CD4-positive, alpha-beta T cell (primary cell): ENCODE data around the gene CARM1. TPM values are rescaled to one million over a fixed set of nuclear protein-coding genes. Genes with fewer than 3 reads are reported as not detected.
A peak's percentile ranks its signal among the peaks of the same experiment; 100 is the strongest.
"Not testable (repeated sequence)": the region's sequence is repeated elsewhere in the genome, so short reads cannot be mapped to it uniquely, and the experiment has no call there.

Source experiments
- ATAC-seq: fragments of 200-7000 bp; cut with Tn5 transposase; one replicate; pipeline ENCODE4 v1.10.0; 2022; ENCODE audit warnings: mild to moderate bottlenecking; ENCODE audit not compliant: poor library complexity
- CTCF ChIA-PET: fragments of 350-600 bp; sonication (Branson Sonifier 250); formaldehyde crosslinking; loops from one replicate; lab custom pipeline; 2021; ENCODE audit warnings: antibody characterized with exemption, inconsistent platforms; lab: Charles Lee
- POLR2A ChIA-PET: fragments of 350-600 bp; sonication (Branson Sonifier 250); formaldehyde crosslinking; loops from one replicate; lab custom pipeline; 2021; ENCODE audit warnings: antibody characterized with exemption, inconsistent platforms; lab: Charles Lee
- DNase-seq, 14 experiments: peaks; one replicate each; pipeline ENCODE4 v3.0.0-alpha.2; 2013 to 2020; ENCODE audit warnings: mixed read lengths in 2 of 14
- H3K27ac ChIP-seq, 2 donors: one replicate each; pipeline versions ENCODE4 v1.5.1 to v1.7.0; 2013; ENCODE audit warnings: low read length in 2 of 2, low read depth in 1 of 2, mild to moderate bottlenecking in 1 of 2
- H3K27me3 ChIP-seq, 2 experiments: 1 replicate in 1 of 2; 2 replicates in 1 of 2; pipeline versions ENCODE4 v1.6.1 to v1.7.0; 2013; ENCODE audit warnings: low read length in 2 of 2, control low read depth in 1 of 2, mild to moderate bottlenecking in 1 of 2, moderate library complexity in 1 of 2; ENCODE audit not compliant: insufficient read depth in 2 of 2, control insufficient read depth in 1 of 2
- H3K36me3 ChIP-seq: one replicate; pipeline ENCODE4 v1.6.1; 2013; ENCODE audit warnings: low read length, control low read depth; ENCODE audit not compliant: insufficient read depth
- H3K4me1 ChIP-seq: one replicate; pipeline ENCODE4 v1.6.1; 2013; ENCODE audit warnings: low read length, control low read depth; ENCODE audit not compliant: insufficient read depth
- H3K4me3 ChIP-seq: one replicate; pipeline ENCODE4 v1.5.1; 2013; ENCODE audit warnings: mild to moderate bottlenecking, low read length, moderate library complexity
- H3K9me3 ChIP-seq, 2 experiments: 1 replicate in 1 of 2; 2 replicates in 1 of 2; pipeline versions ENCODE4 v1.6.1 to v1.7.0; 2013; ENCODE audit warnings: low read length in 2 of 2, mild to moderate bottlenecking in 2 of 2, control low read depth in 1 of 2, moderate library complexity in 1 of 2; ENCODE audit not compliant: control insufficient read depth in 1 of 2, insufficient read depth in 1 of 2
- H3K27ac Mint-ChIP-seq: one replicate; pipeline ENCODE4 v1.8.0; 2020; ENCODE audit warnings: mixed read lengths
- H3K27me3 Mint-ChIP-seq: one replicate; pipeline ENCODE4 v1.8.0; 2021; ENCODE audit warnings: mixed read lengths
- H3K36me3 Mint-ChIP-seq: one replicate; pipeline ENCODE4 v1.8.0; 2021; ENCODE audit warnings: low read depth, mixed read lengths
- H3K4me1 Mint-ChIP-seq: one replicate; pipeline ENCODE4 v1.8.0; 2021; ENCODE audit warnings: low read depth, mixed read lengths
- H3K4me3 Mint-ChIP-seq: one replicate; pipeline ENCODE4 v1.8.0; 2020; ENCODE audit warnings: mild to moderate bottlenecking, mixed read lengths
- H3K9me3 Mint-ChIP-seq: one replicate; pipeline ENCODE4 v1.8.0; 2020; ENCODE audit warnings: mixed read lengths
- CTCF ChIP-seq: fragments of 200-600 bp; IDR thresholded peaks from one replicate; pipeline ENCODE4 v1.8.0; 2022; ENCODE audit warnings: antibody characterized with exemption, mild to moderate bottlenecking
- intact Hi-C, 2 experiments: fragments of 100-400 bp; cut with DNase I in 1 of 2; cut with micrococcal nuclease in 1 of 2; formaldehyde crosslinking; loops; one replicate each; pipeline versions ENCODE4 v1.15.1 to v1.9.0; 2023 to 2025; cut with DNase I, micrococcal nuclease
- total RNA-seq, 174 experiments: library from RNA in 2 of 174; stranded (reverse) in 2 of 174; gene quantifications; one replicate each; pipeline ENCODE4 v1.2.3 and lab custom pipeline; 2021 to 2026

CARM1 gene
- total RNA-seq, 2 experiments from 2014 or later, result 17.5 to 18.0 TPM

- Mint-ChIP-seq H3K27me3 (no peaks in the 10 kb centered on the region), H3K4me1 (peaks cover 24% of the 10 kb centered on the region), H3K9me3 (no peaks in the 10 kb centered on the region), H3K27ac (no peak overlapping the region), H3K4me3 (peak overlapping the region; percentile 54), H3K36me3 (no peaks in the 10 kb centered on the region)
- H3K9me3 ChIP-seq, result no peaks in the 10 kb centered on the region
- ATAC-seq, result no peak
- no peaks in the 10 kb centered on the region for H3K36me3 ChIP-seq
- no peak for TF ChIP-seq CTCF
- H3K27ac ChIP-seq, result no peak overlapping the region
- peak in 1 of 14 experiments; percentile 49 for DNase-seq
- no peak overlapping the region for H3K4me3 ChIP-seq
- no peaks in the 10 kb centered on the region for H3K27me3 ChIP-seq
- ChIA-PET POLR2A (interaction anchor here (0.9 kb wide), 1 partner anchor 33 kb away, joined by 4 read pairs; the partner anchor contains the start of gene TMED1), CTCF (no interaction called here)
- peaks cover 34% of the 10 kb centered on the region for H3K4me1 ChIP-seq
- intact Hi-C loops, result no loop called here
Measured at GRCh38 chr19:10868872-10869547, 2.3 kb upstream of the CARM1 start.

- H3K4me3 ChIP-seq, H3K27me3 ChIP-seq, H3K27me3 Mint-ChIP-seq, CTCF ChIA-PET, H3K27ac ChIP-seq, H3K9me3 Mint-ChIP-seq, H3K9me3 ChIP-seq, H3K36me3 ChIP-seq, H3K36me3 Mint-ChIP-seq, H3K27ac Mint-ChIP-seq, ATAC-seq, POLR2A ChIA-PET: not testable (repeated sequence)
- H3K4me1 ChIP-seq, result peaks cover 26% of the 10 kb centered on the region
- DNase-seq, result peak in 2 of 14 experiments; percentile 20 to 50
- H3K4me1 Mint-ChIP-seq, result peaks cover 18% of the 10 kb centered on the region
- H3K4me3 Mint-ChIP-seq, result peak overlapping the region; percentile 20
- intact Hi-C loops, result loop anchor here (2.0 to 10.0 kb wide), 3 partner anchors 55 to 507 kb away; partner anchors contain the start of genes CDKN2D (in 1 of the 2), TIMM29 (in 1 of the 2) and YIPF2 (in 1 of the 2)
Measured at GRCh38 chr19:10869872-10870311, 1.5 kb upstream of the CARM1 start.

GRCh38 chr19:10870501-10870954 is 825 bp upstream of the CARM1 start:
- Histone ChIP-seq H3K36me3 (no peaks in the 10 kb centered on the region), H3K9me3 (no peaks in the 10 kb centered on the region), H3K27ac (peak overlapping the region in 1 of 2 donors; percentile 57), H3K4me1 (peaks cover 26% of the 10 kb centered on the region), H3K27me3 (no peaks in the 10 kb centered on the region), H3K4me3 (peak overlapping the region; percentile 44)
- peaks cover 18% of the 10 kb centered on the region for H3K4me1 Mint-ChIP-seq
- peak overlapping the region; percentile 76 for H3K4me3 Mint-ChIP-seq
- POLR2A ChIA-PET, result interaction anchor here (0.5 to 2.5 kb wide), 8 partner anchors 33 to 305 kb away, joined by 3 to 21 read pairs (median 3); partner anchors contain the start of genes DNM2, KRI1 and TMED1
- DNase-seq (peak in 1 of 14 experiments; percentile 7), ATAC-seq (no peak)
- intact Hi-C loops, result loop anchor here (2.0 to 10.0 kb wide), 3 partner anchors 54 to 507 kb away; partner anchors contain the start of genes CDKN2D (in 1 of the 2), TIMM29 (in 1 of the 2) and YIPF2 (in 1 of the 2)
- H3K9me3 Mint-ChIP-seq, result no peaks in the 10 kb centered on the region
- CTCF ChIA-PET, result interaction anchor here (0.6 to 1.2 kb wide), 3 partner anchors 34 to 169 kb away, joined by 3 to 4 read pairs (median 3); partner anchors contain the start of genes QTRT1 and TMED1
- peak overlapping the region; percentile 54 for H3K27ac Mint-ChIP-seq
- H3K36me3 Mint-ChIP-seq, result no peaks in the 10 kb centered on the region
- no peaks in the 10 kb centered on the region for H3K27me3 Mint-ChIP-seq
- TF ChIP-seq CTCF, result no peak
